ENCODE data around the gene RHBDD1.

RHBDD1 gene

DNA sequence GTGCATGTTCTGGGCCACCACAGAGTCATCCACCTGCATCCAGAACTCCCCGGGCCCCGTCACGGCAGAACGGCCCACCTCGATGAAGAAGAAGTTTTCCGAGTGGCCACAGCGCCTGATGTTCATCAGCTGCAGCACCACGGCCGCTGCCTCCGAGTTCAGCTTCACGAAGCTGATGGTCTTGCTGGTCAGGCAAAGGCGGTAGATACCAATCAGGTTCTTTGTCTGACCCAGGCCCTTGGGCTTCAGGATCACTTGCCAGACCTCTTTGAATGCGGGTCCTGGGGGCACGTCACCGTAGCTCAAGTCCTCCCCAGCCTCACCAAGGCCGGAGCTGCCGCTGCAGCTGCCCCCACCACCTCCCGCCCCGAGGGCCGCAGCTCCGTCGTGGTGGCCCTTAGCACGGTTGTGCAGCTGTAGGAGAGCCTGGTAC lies 37.8 kb upstream of the RHBDD1 start:
- Histone ChIP-seq H3F3A (ENCODE audit: insufficient read depth) (peaks cover 36% of the 10 kb centered on the region), H2AFZ (ENCODE audit: low read depth, low read length, severe bottlenecking) (no peak overlapping the region), H3K9me3 (ENCODE audit: insufficient read depth, low read length) (no peaks in the 10 kb centered on the region), H4K20me1 (ENCODE audit: low read depth, low read length) (no peaks in the 10 kb centered on the region), H3K4me3 (ENCODE audit: insufficient read depth, low read length, poor library complexity, severe bottlenecking) (peak overlapping the region; percentile 85), H3K9me2 (replicated peaks; ENCODE audit: insufficient read depth, low read length) (no peaks in the 10 kb centered on the region), H3K9ac (ENCODE audit: low read length) (peak overlapping the region; percentile 93), H3K79me2 (ENCODE audit: insufficient read depth, low read length) (peaks cover 52% of the 10 kb centered on the region), H3K27ac (ENCODE audit: low read depth, low read length) (peak overlapping the region; percentile 85), H3K27me3 (ENCODE audit: low read length) (no peaks in the 10 kb centered on the region), H3K4me2 (ENCODE audit: low read depth, low read length, poor library complexity, severe bottlenecking) (peak overlapping the region; percentile 63), H3K36me3 (ENCODE audit: low read length) (no peaks in the 10 kb centered on the region)
- TF ChIP-seq, protein P1, sequence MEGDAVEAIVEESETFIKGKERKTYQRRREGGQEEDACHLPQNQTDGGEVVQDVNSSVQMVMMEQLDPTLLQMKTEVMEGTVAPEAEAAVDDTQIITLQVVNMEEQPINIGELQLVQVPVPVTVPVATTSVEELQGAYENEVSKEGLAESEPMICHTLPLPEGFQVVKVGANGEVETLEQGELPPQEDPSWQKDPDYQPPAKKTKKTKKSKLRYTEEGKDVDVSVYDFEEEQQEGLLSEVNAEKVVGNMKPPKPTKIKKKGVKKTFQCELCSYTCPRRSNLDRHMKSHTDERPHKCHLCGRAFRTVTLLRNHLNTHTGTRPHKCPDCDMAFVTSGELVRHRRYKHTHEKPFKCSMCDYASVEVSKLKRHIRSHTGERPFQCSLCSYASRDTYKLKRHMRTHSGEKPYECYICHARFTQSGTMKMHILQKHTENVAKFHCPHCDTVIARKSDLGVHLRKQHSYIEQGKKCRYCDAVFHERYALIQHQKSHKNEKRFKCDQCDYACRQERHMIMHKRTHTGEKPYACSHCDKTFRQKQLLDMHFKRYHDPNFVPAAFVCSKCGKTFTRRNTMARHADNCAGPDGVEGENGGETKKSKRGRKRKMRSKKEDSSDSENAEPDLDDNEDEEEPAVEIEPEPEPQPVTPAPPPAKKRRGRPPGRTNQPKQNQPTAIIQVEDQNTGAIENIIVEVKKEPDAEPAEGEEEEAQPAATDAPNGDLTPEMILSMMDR (IDR thresholded peaks at IDR 0.05; ENCODE audit: insufficient read depth, low read length, poor library complexity, severe bottlenecking) = no peak

DNA sequence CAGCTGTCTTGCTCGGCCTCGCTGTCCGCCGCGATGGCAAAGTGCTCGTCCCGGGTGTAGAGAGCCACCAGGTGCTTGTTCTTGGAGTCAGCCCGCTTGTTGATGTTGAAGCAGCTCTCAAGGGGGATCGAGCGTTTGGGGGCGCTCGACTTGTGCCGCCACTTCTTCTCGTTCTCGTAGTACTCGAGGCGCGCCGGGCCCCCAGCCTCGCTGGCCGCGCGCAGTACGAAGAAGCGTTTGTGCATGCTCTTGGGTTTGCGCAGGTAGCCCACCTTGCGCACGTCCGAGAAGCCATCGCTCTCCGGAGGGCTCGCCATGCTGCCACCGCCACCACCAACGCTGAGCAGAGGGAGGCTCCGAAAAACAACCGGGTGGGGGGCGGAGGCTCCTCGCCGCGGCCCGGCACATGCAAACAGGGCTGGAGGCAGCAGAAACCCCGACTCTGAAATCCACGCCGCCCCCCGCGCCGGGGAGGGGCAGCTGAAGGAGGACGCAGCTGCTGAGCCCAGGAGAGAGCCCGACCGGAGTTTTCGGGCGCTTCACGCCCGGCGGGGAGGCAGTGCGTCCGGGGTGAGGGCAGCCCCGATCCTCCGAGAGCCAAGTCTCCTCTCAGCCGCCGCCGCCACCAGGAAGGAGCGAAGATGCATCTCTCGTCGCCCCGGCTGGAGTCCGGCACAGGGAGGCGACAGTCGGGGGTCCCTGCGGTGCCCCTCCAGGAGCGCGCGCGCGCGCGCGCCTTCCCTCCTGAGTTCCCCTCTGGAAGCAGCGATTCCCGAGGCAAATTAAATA lies 37.2 kb upstream of the RHBDD1 start:
- Histone ChIP-seq H3K79me2 (ENCODE audit: insufficient read depth, low read length) (peaks cover 46% of the 10 kb centered on the region), H3K4me2 (ENCODE audit: low read depth, low read length, poor library complexity, severe bottlenecking) (peak overlapping the region; percentile 63)

DNA sequence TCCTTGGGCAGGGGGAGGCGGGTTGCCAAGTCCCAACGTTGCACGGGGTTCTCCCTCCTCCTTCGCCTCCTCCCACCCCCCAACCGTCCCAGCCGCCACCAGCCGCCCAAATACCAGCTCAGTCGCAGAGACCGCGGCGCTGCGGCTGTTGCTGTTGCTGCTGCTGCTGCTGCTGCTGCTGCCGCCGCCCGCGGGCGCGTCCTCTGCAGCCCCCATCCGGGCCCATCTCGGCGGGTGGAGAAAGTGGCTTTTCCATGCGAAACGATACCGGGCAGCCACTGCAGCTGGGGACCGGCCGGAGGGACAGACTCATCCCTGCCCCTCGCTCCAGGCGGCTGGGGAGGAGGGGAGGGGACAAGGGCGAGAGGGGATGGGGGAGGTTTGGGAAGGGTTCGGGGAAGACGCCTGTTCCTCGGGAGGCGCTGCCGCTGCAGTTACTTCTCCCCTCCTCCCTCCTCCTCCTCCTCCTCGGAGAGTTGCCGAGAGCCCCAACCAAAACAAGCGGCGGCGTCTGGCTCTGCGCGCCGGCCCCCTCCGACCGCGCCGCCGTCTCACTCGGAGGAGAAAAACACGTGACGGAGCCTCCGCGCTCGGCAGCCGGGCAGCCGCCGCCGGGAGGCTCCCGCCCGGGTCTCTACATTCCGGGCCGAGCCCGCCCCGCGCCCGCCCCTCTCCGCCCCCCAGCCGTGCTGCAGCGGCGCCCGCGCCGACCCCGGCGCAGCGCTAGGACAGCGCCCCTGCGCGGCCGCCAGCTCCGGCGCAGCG lies 36.5 kb upstream of the RHBDD1 start, which contains the start of gene IRS1:
TSS of gene IRS1 (minus strand) at position 610 of the 765 bp plus-strand sequence. CDS start 1,082 bp downstream, outside the sequence.
- H3K4me3 ChIP-seq (ENCODE audit: insufficient read depth, low read length, poor library complexity, severe bottlenecking) = peak within 1 kb of the TSS; percentile 85
- no peaks in the 10 kb centered on the region for H3K9me3 ChIP-seq (ENCODE audit: insufficient read depth, low read length)
- peaks cover 24% of the 10 kb centered on the region for H3F3A ChIP-seq (ENCODE audit: insufficient read depth)
- no peaks in the 10 kb centered on the region for H3K9me2 ChIP-seq (replicated peaks; ENCODE audit: insufficient read depth, low read length)
- TF ChIP-seq, protein P1 (IDR thresholded peaks at IDR 0.05; ENCODE audit: insufficient read depth, low read length, poor library complexity, severe bottlenecking) = no peak
- peak within 1 kb of the TSS; percentile 83 for H3K4me2 ChIP-seq (ENCODE audit: low read depth, low read length, poor library complexity, severe bottlenecking)
- no peaks in the 10 kb centered on the region for H3K36me3 ChIP-seq (ENCODE audit: low read length)
- H3K9ac ChIP-seq (ENCODE audit: low read length) = peak within 1 kb of the TSS; percentile 93
- H3K79me2 ChIP-seq (ENCODE audit: insufficient read depth, low read length) = peaks cover 38% of the 10 kb centered on the region
- H4K20me1 ChIP-seq (ENCODE audit: low read depth, low read length) = no peaks in the 10 kb centered on the region
- peak within 1 kb of the TSS; percentile 85 for H3K27ac ChIP-seq (ENCODE audit: low read depth, low read length)
- no peaks in the 10 kb centered on the region for H3K27me3 ChIP-seq (ENCODE audit: low read length)
- peak within 1 kb of the TSS; percentile 97 for H2AFZ ChIP-seq (ENCODE audit: low read depth, low read length, severe bottlenecking)

More for the DNA sequence above, 37.2 kb upstream of the RHBDD1 start:
- Histone ChIP-seq H3K4me3 (ENCODE audit: insufficient read depth, low read length, poor library complexity, severe bottlenecking) (peak overlapping the region; percentile 85), H3K27ac (ENCODE audit: low read depth, low read length) (peak overlapping the region; percentile 85), H3K9me3 (ENCODE audit: insufficient read depth, low read length) (no peaks in the 10 kb centered on the region), H3K9me2 (replicated peaks; ENCODE audit: insufficient read depth, low read length) (no peaks in the 10 kb centered on the region), H3F3A (ENCODE audit: insufficient read depth) (peaks cover 30% of the 10 kb centered on the region), H3K27me3 (ENCODE audit: low read length) (no peaks in the 10 kb centered on the region), H3K36me3 (ENCODE audit: low read length) (no peaks in the 10 kb centered on the region), H2AFZ (ENCODE audit: low read depth, low read length, severe bottlenecking) (peak overlapping the region; percentile 59), H3K9ac (ENCODE audit: low read length) (peak overlapping the region; percentile 93), H4K20me1 (ENCODE audit: low read depth, low read length) (no peaks in the 10 kb centered on the region)
- TF ChIP-seq, protein P1 (IDR thresholded peaks at IDR 0.05; ENCODE audit: insufficient read depth, low read length, poor library complexity, severe bottlenecking) = peak; percentile 60
- no peak for TF ChIP-seq EZH2phosphoT487 (conservative IDR thresholded peaks at IDR 0.05; ENCODE audit: low read length)

Data from SU-DHL-6 (cell line).